GM19438 (cell line): ENCODE measurements around the gene ENGASE.

Experiments used
- ATAC-seq: cut with Tn5 transposase; IDR thresholded peaks from one replicate; pipeline ENCODE4 v1.9.1; 2021; ENCODE audit warnings: low read depth; ENCODE audit not compliant: unreplicated experiment

ENGASE gene

DNA sequence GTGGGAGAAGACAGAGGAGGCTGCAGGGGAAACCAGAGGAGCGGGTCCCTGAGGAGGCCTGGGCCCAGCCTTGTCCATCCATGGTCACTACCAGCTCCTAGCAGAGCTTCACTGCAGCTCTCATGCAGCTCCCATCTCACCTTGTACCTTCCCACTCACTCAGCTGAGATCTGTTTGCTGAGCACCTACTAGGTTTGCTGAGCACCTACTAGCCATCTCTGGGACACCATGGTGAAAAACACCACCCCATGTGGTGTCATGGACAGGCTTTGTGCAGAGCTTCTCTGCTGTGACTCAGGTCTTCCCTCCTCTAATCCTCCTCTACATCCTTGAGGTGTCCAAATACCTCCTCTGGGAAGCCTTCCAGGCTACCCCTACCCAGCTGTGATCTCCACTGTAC, 58.6 kb downstream of the ENGASE start:
- ATAC-seq = no peak

DNA sequence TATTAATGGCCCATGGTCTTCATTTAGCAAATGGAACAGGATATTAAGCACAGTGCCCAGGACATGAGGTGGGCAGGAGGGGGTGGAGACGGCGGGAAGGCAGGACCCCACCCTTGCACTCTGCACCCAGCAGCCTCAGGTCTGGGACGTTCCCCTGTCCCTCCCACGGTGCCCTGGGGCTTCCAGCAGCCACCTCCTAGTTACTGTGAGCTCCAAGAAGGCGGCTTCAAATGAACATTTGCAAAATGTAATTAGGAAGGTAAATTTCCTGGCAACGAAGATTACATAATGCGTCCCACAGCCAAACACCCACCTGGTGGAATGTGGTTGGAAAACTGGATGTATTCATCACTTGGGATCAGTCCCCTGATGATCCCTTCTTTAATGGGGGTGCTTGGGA, 59.4 kb downstream of the ENGASE start:
- no peak for ATAC-seq

DNA sequence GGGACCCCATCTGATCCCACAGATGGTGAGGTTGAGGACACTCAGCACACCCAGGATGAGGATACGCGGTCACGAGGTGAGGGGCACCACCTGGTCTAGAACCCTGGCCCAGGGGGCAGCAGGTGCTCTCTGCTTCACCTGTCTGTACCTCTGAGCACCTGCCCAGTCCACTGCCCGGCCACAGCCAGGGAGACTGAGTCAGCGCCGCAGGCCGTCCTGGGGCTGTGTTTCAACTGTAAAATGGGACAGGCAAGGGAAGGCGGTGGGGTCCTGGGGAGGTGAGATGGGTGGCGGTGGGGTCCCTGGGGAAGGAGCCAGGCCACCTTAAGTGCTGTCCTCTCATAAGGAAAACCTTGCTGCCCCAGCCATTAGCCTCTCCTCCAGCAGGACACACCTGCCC, 60.4 kb downstream of the ENGASE start:
- ATAC-seq = no peak

- ATAC-seq = no peak
Measured at GRCh38 chr17:79135628-79136405, 61.2 kb downstream of the ENGASE start.
